Endothelial cell of umbilical vein (primary cell): ENCODE data around the gene GRK5. TPM values are rescaled to one million over a fixed set of nuclear protein-coding genes. Genes with fewer than 3 reads are reported as not detected.

Experiments used
- BruUV-seq: library from RNA; stranded (reverse); fragments of 400-500 nt; replicated peaks from 2 replicates; lab custom pipeline; 2021; lab: Mats Ljungman, UMichigan
- CTCF ChIA-PET: fragments of 300-600, 350-600 bp; sonication (Branson Sonifier 250); formaldehyde crosslinking; loops from one replicate; lab custom pipeline; 2021; ENCODE audit warnings: antibody characterized with exemption, inconsistent platforms; lab: Charles Lee
- POLR2A ChIA-PET: fragments of 300-600, 350-600 bp; sonication (Branson Sonifier 250); formaldehyde crosslinking; loops from one replicate; lab custom pipeline; 2021; ENCODE audit warnings: antibody characterized with exemption, inconsistent platforms; lab: Charles Lee
- DNase-seq: peaks from one replicate; pipeline ENCODE4 v3.0.0-alpha.2; 2011; ENCODE audit warnings: low read depth, low spot score
- FAIRE-seq: peaks from 2 replicates; lab custom pipeline; 2011; peaks lifted over from hg19 to GRCh38; lab: Jason Lieb, UNC
- H2AFZ ChIP-seq: 2 replicates; pipeline ENCODE4 v1.6.0; 2012; ENCODE audit warnings: low read depth, low read length, control low read depth, inconsistent platforms
- H3K27ac ChIP-seq: 2 replicates; pipeline ENCODE4 v1.5.1; 2011; ENCODE audit warnings: low read depth, mild to moderate bottlenecking, control low read depth, low read length, moderate library complexity; ENCODE audit not compliant: insufficient read depth
- H3K27me3 ChIP-seq, 2 experiments: 2 replicates each; pipeline versions ENCODE4 v1.6.0 to v1.6.1; 2011; ENCODE audit warnings: low read length in 2 of 2, mixed read lengths in 1 of 2; ENCODE audit not compliant: control insufficient read depth in 2 of 2, insufficient read depth in 2 of 2
- H3K36me3 ChIP-seq, 2 experiments: 2 replicates in 1 of 2; 3 replicates in 1 of 2; pipeline ENCODE4 v1.5.1; 2011; ENCODE audit warnings: low read length in 2 of 2, mild to moderate bottlenecking in 1 of 2, moderate library complexity in 1 of 2; ENCODE audit not compliant: control insufficient read depth in 2 of 2, insufficient read depth in 2 of 2; ENCODE audit errors: extremely low read depth in 1 of 2
- H3K4me1 ChIP-seq: 3 replicates; pipeline ENCODE4 v1.5.1; 2011; ENCODE audit warnings: mild to moderate bottlenecking, low read length; ENCODE audit not compliant: control insufficient read depth, insufficient read depth; ENCODE audit errors: extremely low read depth
- H3K4me2 ChIP-seq: 2 replicates; pipeline ENCODE4 v1.6.1; 2011; ENCODE audit warnings: low read length, control low read depth, mixed read lengths; ENCODE audit not compliant: insufficient read depth
- H3K4me3 ChIP-seq, 3 experiments: fragments of 200-600 bp in 1 of 3; sonication (generic), shearing (Covaris generic) in 1 of 3; replicated peaks in 1 of 3; 2 replicates each; pipeline ENCODE4 v1.5.1; 2011 to 2016; ENCODE audit warnings: control low read depth in 3 of 3, low read length in 3 of 3, mild to moderate bottlenecking in 2 of 3, inconsistent platforms in 1 of 3, low read depth in 1 of 3, moderate library complexity in 1 of 3; ENCODE audit not compliant: insufficient read depth in 1 of 3
- H3K79me2 ChIP-seq: 2 replicates; pipeline ENCODE4 v1.6.0; 2012; ENCODE audit warnings: low read length, inconsistent platforms; ENCODE audit not compliant: control insufficient read depth, insufficient read depth
- H3K9ac ChIP-seq: replicated peaks from 2 replicates; pipeline ENCODE3; 2011; ENCODE audit warnings: low read length, control low read depth; ENCODE audit not compliant: insufficient read depth; ENCODE audit errors: extremely low read depth
- H3K9me1 ChIP-seq: replicated peaks from 3 replicates; pipeline ENCODE4 v1.6.0; 2011; ENCODE audit warnings: mild to moderate bottlenecking, low read length; ENCODE audit not compliant: control insufficient read depth, insufficient read depth; ENCODE audit errors: extremely low read depth
- H3K9me3 ChIP-seq: replicated peaks from 2 replicates; pipeline ENCODE4 v1.5.1; 2012; ENCODE audit warnings: low read length, inconsistent platforms; ENCODE audit not compliant: control insufficient read depth, insufficient read depth
- H4K20me1 ChIP-seq: replicated peaks from 2 replicates; pipeline ENCODE3; 2011; ENCODE audit warnings: mild to moderate bottlenecking, low read length; ENCODE audit not compliant: control insufficient read depth, insufficient read depth; ENCODE audit errors: extremely low read depth
- CTCF ChIP-seq, 2 donors: IDR thresholded peaks; 1 replicate in 1 of 2; 2 replicates in 1 of 2; pipeline ENCODE4 v1.5.1; 2011; ENCODE audit warnings: low read length in 2 of 2, mild to moderate bottlenecking in 2 of 2, moderate library complexity in 2 of 2, control low read depth in 1 of 2, inconsistent platforms in 1 of 2, low read depth in 1 of 2; ENCODE audit not compliant: insufficient read depth in 1 of 2; ENCODE audit errors: extremely low read depth in 1 of 2
- EZH2 ChIP-seq: IDR thresholded peaks from 2 replicates; pipeline ENCODE4 v1.6.1; 2012; ENCODE audit warnings: borderline replicate concordance, low read depth, mild to moderate bottlenecking, moderate library complexity, low read length, inconsistent platforms; ENCODE audit not compliant: severe bottlenecking
- FOS ChIP-seq: IDR thresholded peaks from 2 replicates; pipeline ENCODE4 v1.6.1; 2011; ENCODE audit warnings: mild to moderate bottlenecking, low read length, moderate library complexity, borderline replicate concordance; ENCODE audit not compliant: insufficient read depth
- GATA2 ChIP-seq: IDR thresholded peaks from 2 replicates; pipeline ENCODE4 v1.7.0; 2011; ENCODE audit warnings: low read depth, mild to moderate bottlenecking, moderate library complexity, mixed read lengths, low read length; ENCODE audit not compliant: insufficient read length, insufficient read depth
- JUN ChIP-seq: IDR thresholded peaks from 2 replicates; pipeline ENCODE4 v1.6.1; 2011; ENCODE audit warnings: borderline replicate concordance, low read depth; ENCODE audit not compliant: insufficient read length, insufficient read depth
- MAX ChIP-seq: IDR thresholded peaks from 2 replicates; pipeline ENCODE4 v1.6.1; 2011; ENCODE audit not compliant: insufficient read depth, insufficient read length
- MYC ChIP-seq: IDR thresholded peaks from one replicate; pipeline ENCODE4 v1.6.1; 2011; ENCODE audit warnings: mild to moderate bottlenecking, low read depth, low read length
- POLR2A ChIP-seq: IDR thresholded peaks from 2 replicates; pipeline ENCODE4 v1.6.1; 2012; ENCODE audit warnings: low read depth, mild to moderate bottlenecking, control low read depth, low read length
- POLR2AphosphoS5 ChIP-seq: IDR thresholded peaks from 2 replicates; pipeline ENCODE4 v1.6.1; 2012; ENCODE audit warnings: low read depth, mild to moderate bottlenecking, control low read depth, low read length, moderate library complexity; ENCODE audit not compliant: insufficient read depth
- dilution Hi-C: fragments of 300-500 bp; cut with MboI; formaldehyde crosslinking; loops from one replicate; pipeline ENCODE4 v1.15.0; 2019; ENCODE audit warnings: low sequenced_read_pairs; ENCODE audit not compliant: extremely low pct_ligation_motif_present
- intact Hi-C: fragments of 100-400 bp; cut with micrococcal nuclease; formaldehyde crosslinking; loops from one replicate; pipeline ENCODE4 v1.10.0; 2022
- polyA plus RNA-seq, 4 experiments: library from polyadenylated mRNA; depleted of rRNA in 3 of 4; stranded (reverse) in 3 of 4; unstranded in 1 of 4; fragments of >200 nt; gene quantifications; 2 replicates each; pipeline versions ENCODE4 v1.2.1 to v1.2.3, GENCODE V29; 2011 to 2012; ENCODE audit warnings: missing spikeins in 1 of 4
- total RNA-seq: library from RNA; stranded (reverse); gene quantifications from 2 replicates; pipeline ENCODE4 v1.2.3, GENCODE V29; 2021

The GRK5 gene
- total and polyA plus RNA-seq, 2 donors (not counting 3 experiments of a cell fraction or from before 2014, with no cell fraction given): 13.1 to 29.5 TPM

- Histone ChIP-seq H3K4me2 (no peak overlapping the region), H3K9me3 (no peaks in the 10 kb centered on the region), H3K9me1 (no peaks in the 10 kb centered on the region), H2AFZ (no peak overlapping the region), H3K4me1 (peaks cover 38% of the 10 kb centered on the region), H3K4me3 (no peak overlapping the region), H4K20me1 (no peaks in the 10 kb centered on the region), H3K36me3 (no peaks in the 10 kb centered on the region), H3K9ac (no peak overlapping the region), H3K27me3 (no peaks in the 10 kb centered on the region), H3K27ac (peak overlapping the region; percentile 9), H3K79me2 (no peaks in the 10 kb centered on the region)
- dilution Hi-C loops: no loop called here
- ChIA-PET POLR2A (no interaction called here), CTCF (interaction anchor here (0.7 to 1.6 kb wide), 6 partner anchors 9 to 178 kb away, joined by 3 to 9 read pairs (median 4); no protein-coding TSS in a partner anchor)
- no TSS peak for BruUV-seq
- intact Hi-C loops: no loop called here
- DNase-seq (peak; percentile 83), FAIRE-seq (peak; percentile 86)
- TF ChIP-seq POLR2A: peak; percentile 16
- no peak for TF ChIP-seq MAX
Measured at GRCh38 chr10:119237722-119238436, 30.5 kb downstream of the GRK5 start.

GRCh38 chr10:119238577-119238976, 31.2 kb downstream of the GRK5 start:
- H3K9me1 ChIP-seq: no peaks in the 10 kb centered on the region
- no TSS peak for BruUV-seq
- no peak overlapping the region for H3K4me3 ChIP-seq
- CTCF ChIA-PET: interaction anchor here (1.0 to 1.2 kb wide), 3 partner anchors 8 to 27 kb away, joined by 5 to 7 read pairs (median 5); no protein-coding TSS in a partner anchor
- dilution Hi-C loops (no loop called here), intact Hi-C loops (no loop called here)
- no peaks in the 10 kb centered on the region for H3K36me3 ChIP-seq
- H3K4me2 ChIP-seq: no peak overlapping the region
- H3K9me3 ChIP-seq: no peaks in the 10 kb centered on the region
- H3K27ac ChIP-seq: no peak overlapping the region
- peaks cover 31% of the 10 kb centered on the region for H3K4me1 ChIP-seq
- POLR2A ChIA-PET: interaction anchor here (0.6 kb wide), 1 partner anchor 66 kb away, joined by 7 read pairs; no protein-coding TSS in a partner anchor
- TF ChIP-seq MYC (no peak), JUN (no peak), CTCF (IDR thresholded peaks at IDR 0.05; ENCODE audit: extremely low read depth in 1 of 2, insufficient read depth in 1 of 2, low read depth in 1 of 2, low read length in 2 of 2) (no peak), POLR2AphosphoS5 (no peak), MAX (no peak), FOS (no peak), EZH2 (no peak), POLR2A (no peak), GATA2 (no peak)
- no peaks in the 10 kb centered on the region for H3K79me2 ChIP-seq
- H2AFZ ChIP-seq: no peak overlapping the region
- no peak for FAIRE-seq
- no peaks in the 10 kb centered on the region for H3K27me3 ChIP-seq
- no peak overlapping the region for H3K9ac ChIP-seq
- no peak for DNase-seq
- H4K20me1 ChIP-seq: no peaks in the 10 kb centered on the region
